ENCODE measurements around the gene GRHL3. TPM values are rescaled to one million over a fixed set of nuclear protein-coding genes. Genes with fewer than 3 reads are reported as not detected.

Gene GRHL3
- total and polyA plus RNA-seq, 10 of the 15 experiments (the other 5 are each of a cell fraction or from before 2014, with no cell fraction given): 0.07 to 0.87 (median 0.34) TPM

DNA sequence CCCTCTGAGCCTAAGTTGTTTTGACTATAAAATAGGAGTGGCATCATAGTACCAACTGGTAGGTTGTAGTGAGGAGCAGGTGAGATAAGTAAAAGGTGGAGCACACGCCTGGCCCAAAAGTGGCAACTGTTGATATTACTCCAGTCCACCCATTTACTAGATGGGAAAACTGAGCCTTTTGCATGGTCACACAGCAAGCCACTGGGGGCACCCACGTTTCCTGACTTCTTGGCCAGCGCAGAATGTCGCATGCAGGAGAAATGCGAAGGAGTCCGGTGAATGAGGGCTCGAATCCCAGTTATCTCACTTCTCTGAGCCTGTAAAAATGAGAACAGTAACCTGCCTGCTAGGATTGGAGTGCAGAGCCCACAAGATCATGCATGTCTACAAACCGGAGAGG is 20.8 kb downstream of the GRHL3 start:
- ATAC-seq (no peak), FAIRE-seq (no peak), DNase-seq (ENCODE audit: low read depth, low spot score) (no peak)
- Histone ChIP-seq H3K9ac (ENCODE audit: control insufficient read depth, insufficient read depth, low read length) (no peak overlapping the region), H3K9me3 (replicated peaks; ENCODE audit: control insufficient read depth, insufficient read depth, low read length) (no peaks in the 10 kb centered on the region), H3K4me3 (no peak overlapping the region), H4K20me1 (ENCODE audit: control insufficient read depth, insufficient read depth) (peaks cover 2% of the 10 kb centered on the region; the same call in 1 of the 2 replicates), H3K27me3 (replicated peaks in 1 of 2; ENCODE audit: control insufficient read depth in 2 of 2, insufficient read depth in 2 of 2, low read length in 1 of 2) (peaks cover 0 to 4% of the 10 kb centered on the region in 2 experiments; a peak in 2 of 4 replicates), H3K4me2 (ENCODE audit: control insufficient read depth, insufficient read depth) (no peak overlapping the region), H2AFZ (ENCODE audit: control insufficient read depth, low read depth, low read length) (no peak overlapping the region), H3K27ac (ENCODE audit: control insufficient read depth, insufficient read depth) (no peak overlapping the region), H3K36me3 (ENCODE audit: control insufficient read depth in 2 of 2, insufficient read depth in 2 of 2, low read length in 1 of 2) (no peaks in the 10 kb centered on the region), H3K4me1 (ENCODE audit: control insufficient read depth, insufficient read depth, low read length) (no peaks in the 10 kb centered on the region), H3K79me2 (ENCODE audit: control insufficient read depth, insufficient read depth, low read length) (no peaks in the 10 kb centered on the region)
- WGBS (ENCODE audit: insufficient coverage, insufficient replicate concordance, low lambda C conversion rate, missing lambda C conversion rate): 66% methylated on average over 8 of the region's 8 CpGs
- TF ChIP-seq IRF4 (IDR thresholded peaks at IDR 0.05; ENCODE audit: low read depth, low read length): no peak
- no peak for TF ChIP-seq HDAC2 (IDR thresholded peaks at IDR 0.05)
- TF ChIP-seq, protein P1, sequence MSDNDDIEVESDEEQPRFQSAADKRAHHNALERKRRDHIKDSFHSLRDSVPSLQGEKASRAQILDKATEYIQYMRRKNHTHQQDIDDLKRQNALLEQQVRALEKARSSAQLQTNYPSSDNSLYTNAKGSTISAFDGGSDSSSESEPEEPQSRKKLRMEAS (IDR thresholded peaks at IDR 0.05; ENCODE audit: low read depth, low read length): no peak
- TF ChIP-seq, protein P2, sequence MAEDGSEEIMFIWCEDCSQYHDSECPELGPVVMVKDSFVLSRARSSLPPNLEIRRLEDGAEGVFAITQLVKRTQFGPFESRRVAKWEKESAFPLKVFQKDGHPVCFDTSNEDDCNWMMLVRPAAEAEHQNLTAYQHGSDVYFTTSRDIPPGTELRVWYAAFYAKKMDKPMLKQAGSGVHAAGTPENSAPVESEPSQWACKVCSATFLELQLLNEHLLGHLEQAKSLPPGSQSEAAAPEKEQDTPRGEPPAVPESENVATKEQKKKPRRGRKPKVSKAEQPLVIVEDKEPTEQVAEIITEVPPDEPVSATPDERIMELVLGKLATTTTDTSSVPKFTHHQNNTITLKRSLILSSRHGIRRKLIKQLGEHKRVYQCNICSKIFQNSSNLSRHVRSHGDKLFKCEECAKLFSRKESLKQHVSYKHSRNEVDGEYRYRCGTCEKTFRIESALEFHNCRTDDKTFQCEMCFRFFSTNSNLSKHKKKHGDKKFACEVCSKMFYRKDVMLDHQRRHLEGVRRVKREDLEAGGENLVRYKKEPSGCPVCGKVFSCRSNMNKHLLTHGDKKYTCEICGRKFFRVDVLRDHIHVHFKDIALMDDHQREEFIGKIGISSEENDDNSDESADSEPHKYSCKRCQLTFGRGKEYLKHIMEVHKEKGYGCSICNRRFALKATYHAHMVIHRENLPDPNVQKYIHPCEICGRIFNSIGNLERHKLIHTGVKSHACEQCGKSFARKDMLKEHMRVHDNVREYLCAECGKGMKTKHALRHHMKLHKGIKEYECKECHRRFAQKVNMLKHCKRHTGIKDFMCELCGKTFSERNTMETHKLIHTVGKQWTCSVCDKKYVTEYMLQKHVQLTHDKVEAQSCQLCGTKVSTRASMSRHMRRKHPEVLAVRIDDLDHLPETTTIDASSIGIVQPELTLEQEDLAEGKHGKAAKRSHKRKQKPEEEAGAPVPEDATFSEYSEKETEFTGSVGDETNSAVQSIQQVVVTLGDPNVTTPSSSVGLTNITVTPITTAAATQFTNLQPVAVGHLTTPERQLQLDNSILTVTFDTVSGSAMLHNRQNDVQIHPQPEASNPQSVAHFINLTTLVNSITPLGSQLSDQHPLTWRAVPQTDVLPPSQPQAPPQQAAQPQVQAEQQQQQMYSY (CRISPR knock-in tag; IDR thresholded peaks at IDR 0.05): no peak
- no peak for TF ChIP-seq FOS (IDR thresholded peaks at IDR 0.05; ENCODE audit: borderline replicate concordance, extremely low read depth, insufficient read length)
- CTCF ChIA-PET: no interaction called here
- POLR2A ChIA-PET: no interaction called here
- RAD21 ChIA-PET (ENCODE audit: unreplicated experiment): no interaction called here
- SMC1A ChIA-PET (ENCODE audit: uncharacterized antibody, unreplicated experiment): no interaction called here
- intact Hi-C loops (cut with micrococcal nuclease; ENCODE audit: unreplicated experiment) (no loop called here), in situ Hi-C loops (cut with MboI) (no loop called here)
- no TSS peak for BruUV-seq (replicated peaks)
